Hepatocyte (in vitro differentiated cells): Measurements from ENCODE around the gene WNT7A. TPM values are rescaled to one million over a fixed set of nuclear protein-coding genes. Genes with fewer than 3 reads are reported as not detected.

Source experiments
- DNase-seq: peaks from one replicate; pipeline ENCODE4 v3.0.0-alpha.2; 2016; ENCODE audit warnings: low spot score
- H2AFZ ChIP-seq: fragments of 200-600 bp; sonication (generic); 2 replicates; pipeline ENCODE4 v1.6.0; 2016; ENCODE audit warnings: antibody characterized with exemption, mild to moderate bottlenecking
- H3K27ac ChIP-seq: fragments of 200-600 bp; sonication (generic); 2 replicates; pipeline ENCODE4 v1.5.1; 2016; ENCODE audit warnings: mild to moderate bottlenecking
- H3K27me3 ChIP-seq: fragments of 200-600 bp; sonication (generic); 2 replicates; pipeline ENCODE4 v1.6.1; 2016
- H3K36me3 ChIP-seq: fragments of 200-600 bp; sonication (generic); replicated peaks from 2 replicates; pipeline ENCODE4 v1.5.1; 2016; ENCODE audit warnings: low read depth; ENCODE audit not compliant: insufficient read depth
- H3K4me1 ChIP-seq: fragments of 200-600 bp; sonication (generic); 2 replicates; pipeline ENCODE4 v1.5.1; 2016; ENCODE audit warnings: mild to moderate bottlenecking, moderate library complexity; ENCODE audit not compliant: insufficient read depth
- H3K4me2 ChIP-seq: fragments of 200-600 bp; sonication (generic); 2 replicates; pipeline ENCODE4 v1.6.0; 2016
- H3K4me3 ChIP-seq: fragments of 200-600 bp; sonication (generic); 2 replicates; pipeline ENCODE4 v1.5.1; 2016; ENCODE audit warnings: mild to moderate bottlenecking
- H3K79me2 ChIP-seq: fragments of 200-600 bp; sonication (generic); 2 replicates; pipeline ENCODE4 v1.6.0; 2017; ENCODE audit warnings: mild to moderate bottlenecking
- H3K9me2 ChIP-seq: fragments of 200-600 bp; sonication (generic); replicated peaks from 2 replicates; pipeline ENCODE4 v1.6.0; 2017; ENCODE audit warnings: mild to moderate bottlenecking; ENCODE audit not compliant: insufficient read depth
- H3K9me3 ChIP-seq: fragments of 200-600 bp; sonication (generic); 2 replicates; pipeline ENCODE4 v1.5.1; 2016; ENCODE audit warnings: low read depth, mild to moderate bottlenecking
- H4K20me1 ChIP-seq: fragments of 200-600 bp; sonication (generic); 2 replicates; pipeline ENCODE4 v1.6.0; 2016; ENCODE audit warnings: mild to moderate bottlenecking; ENCODE audit not compliant: insufficient read depth, poor library complexity, severe bottlenecking
- EZH2 ChIP-seq: fragments of 200-600 bp; sonication (generic); IDR thresholded peaks from 2 replicates; pipeline ENCODE4 v1.6.1; 2016; ENCODE audit warnings: antibody characterized with exemption, mild to moderate bottlenecking, borderline replicate concordance
- EZH2phosphoT487 ChIP-seq: fragments of 200-600 bp; sonication (generic); IDR thresholded peaks from one replicate; pipeline ENCODE4 v1.6.1; 2018; ENCODE audit warnings: antibody characterized with exemption, mild to moderate bottlenecking, low read depth, moderate library complexity; ENCODE audit not compliant: unreplicated experiment, severe bottlenecking
- WGBS: methylation state at CpG from one replicate; pipeline ENCODE4 v1.1.6; 2016; ENCODE audit warnings: low lambda C conversion rate; ENCODE audit errors: missing lambda C conversion rate; 5-methylcytosine and 5-hydroxymethylcytosine counted together
- polyA plus RNA-seq: library from polyadenylated mRNA; unstranded; fragments of >200 nt; fragmentation: Nextera tagmentation; extraction: Ambion mirVana; gene quantifications from 2 replicates; pipeline ENCODE4 v1.2.1, GENCODE V29; 2016
- total RNA-seq: library from RNA; depleted of rRNA; stranded (reverse); fragments of >200 nt; gene quantifications from 2 replicates; pipeline ENCODE4 v1.2.3, GENCODE V29; 2014
- TF ChIP-seq, protein P1 (sequence below): fragments of 200-600 bp; sonication (generic); IDR thresholded peaks from 2 replicates; pipeline ENCODE4 v1.5.1; 2016; ENCODE audit warnings: antibody characterized with exemption, mild to moderate bottlenecking; ENCODE audit not compliant: poor library complexity

The WNT7A gene
- total and polyA plus RNA-seq, 2 experiments from 2014 or later = 0.04 to 0.13 TPM

- Histone ChIP-seq H3K36me3 (no peaks in the 10 kb centered on the region), H3K27me3 (peaks cover 3% of the 10 kb centered on the region), H2AFZ (no peak overlapping the region), H3K79me2 (no peaks in the 10 kb centered on the region), H3K4me3 (no peak overlapping the region), H3K9me3 (no peaks in the 10 kb centered on the region), H3K4me1 (no peaks in the 10 kb centered on the region), H3K9me2 (no peaks in the 10 kb centered on the region), H4K20me1 (no peaks in the 10 kb centered on the region), H3K4me2 (no peak overlapping the region), H3K27ac (no peak overlapping the region)
- no peak for DNase-seq
- TF ChIP-seq, protein P1, sequence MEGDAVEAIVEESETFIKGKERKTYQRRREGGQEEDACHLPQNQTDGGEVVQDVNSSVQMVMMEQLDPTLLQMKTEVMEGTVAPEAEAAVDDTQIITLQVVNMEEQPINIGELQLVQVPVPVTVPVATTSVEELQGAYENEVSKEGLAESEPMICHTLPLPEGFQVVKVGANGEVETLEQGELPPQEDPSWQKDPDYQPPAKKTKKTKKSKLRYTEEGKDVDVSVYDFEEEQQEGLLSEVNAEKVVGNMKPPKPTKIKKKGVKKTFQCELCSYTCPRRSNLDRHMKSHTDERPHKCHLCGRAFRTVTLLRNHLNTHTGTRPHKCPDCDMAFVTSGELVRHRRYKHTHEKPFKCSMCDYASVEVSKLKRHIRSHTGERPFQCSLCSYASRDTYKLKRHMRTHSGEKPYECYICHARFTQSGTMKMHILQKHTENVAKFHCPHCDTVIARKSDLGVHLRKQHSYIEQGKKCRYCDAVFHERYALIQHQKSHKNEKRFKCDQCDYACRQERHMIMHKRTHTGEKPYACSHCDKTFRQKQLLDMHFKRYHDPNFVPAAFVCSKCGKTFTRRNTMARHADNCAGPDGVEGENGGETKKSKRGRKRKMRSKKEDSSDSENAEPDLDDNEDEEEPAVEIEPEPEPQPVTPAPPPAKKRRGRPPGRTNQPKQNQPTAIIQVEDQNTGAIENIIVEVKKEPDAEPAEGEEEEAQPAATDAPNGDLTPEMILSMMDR = no peak
- TF ChIP-seq EZH2 = no peak
- no peak for TF ChIP-seq EZH2phosphoT487
- 79% methylated on average over 5 of the region's 5 CpGs for WGBS
Observed at GRCh38 chr3:13839726-13840340, 40.0 kb downstream of the WNT7A start.

DNA sequence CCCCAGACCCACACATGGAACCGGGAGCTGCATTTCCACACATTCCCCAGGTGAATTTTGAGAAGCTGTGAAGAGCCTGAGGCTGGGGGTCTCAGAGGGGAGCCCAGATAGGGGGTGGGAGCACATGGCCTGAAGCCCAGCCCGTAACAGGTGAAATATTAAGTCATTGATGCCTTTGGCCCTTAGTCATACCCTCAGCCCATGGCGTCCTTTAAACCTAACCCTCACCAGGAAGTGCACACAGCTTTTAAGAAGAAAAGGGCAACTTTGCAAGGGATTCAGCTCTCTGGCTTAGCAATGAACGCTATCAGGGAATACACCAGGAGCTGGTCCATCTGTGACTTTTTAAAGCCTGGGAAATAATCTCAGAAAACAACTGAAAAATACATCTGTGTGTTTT is 40.6 kb downstream of the WNT7A start:
- no peak for DNase-seq
- 74% methylated on average over 4 of the region's 4 CpGs for WGBS
- H3K27ac ChIP-seq = no peak overlapping the region
- no peaks in the 10 kb centered on the region for H3K79me2 ChIP-seq
- no peak overlapping the region for H3K4me2 ChIP-seq
- H3K9me3 ChIP-seq = no peaks in the 10 kb centered on the region
- no peaks in the 10 kb centered on the region for H3K36me3 ChIP-seq
- TF ChIP-seq EZH2phosphoT487 = no peak
- TF ChIP-seq, protein P1 = no peak
- TF ChIP-seq EZH2 = no peak
- no peaks in the 10 kb centered on the region for H3K9me2 ChIP-seq
- no peak overlapping the region for H3K4me3 ChIP-seq
- no peak overlapping the region for H2AFZ ChIP-seq
- H4K20me1 ChIP-seq = no peaks in the 10 kb centered on the region
- peaks cover 2% of the 10 kb centered on the region for H3K27me3 ChIP-seq
- H3K4me1 ChIP-seq = no peaks in the 10 kb centered on the region

GRCh38 chr3:13838421-13838820 is 41.5 kb downstream of the WNT7A start:
- Histone ChIP-seq H3K36me3 (no peaks in the 10 kb centered on the region), H3K27me3 (no peaks in the 10 kb centered on the region), H3K9me3 (no peaks in the 10 kb centered on the region), H4K20me1 (no peaks in the 10 kb centered on the region), H3K4me3 (no peak overlapping the region), H3K4me1 (no peaks in the 10 kb centered on the region), H3K79me2 (no peaks in the 10 kb centered on the region), H3K27ac (no peak overlapping the region), H3K4me2 (no peak overlapping the region), H2AFZ (no peak overlapping the region), H3K9me2 (no peaks in the 10 kb centered on the region)
- TF ChIP-seq, protein P1 = no peak
- TF ChIP-seq EZH2phosphoT487 (no peak), EZH2 (no peak)
- DNase-seq = no peak
- 85% methylated on average over 4 of the region's 4 CpGs for WGBS

- no peak overlapping the region for H2AFZ ChIP-seq
- H3K79me2 ChIP-seq = no peaks in the 10 kb centered on the region
- no peak overlapping the region for H3K4me2 ChIP-seq
- no peaks in the 10 kb centered on the region for H3K27me3 ChIP-seq
- no peaks in the 10 kb centered on the region for H3K9me3 ChIP-seq
- H3K27ac ChIP-seq = no peak overlapping the region
- H3K4me3 ChIP-seq = no peak overlapping the region
- no peaks in the 10 kb centered on the region for H3K36me3 ChIP-seq
- no peaks in the 10 kb centered on the region for H4K20me1 ChIP-seq
- H3K9me2 ChIP-seq = no peaks in the 10 kb centered on the region
- no peak for DNase-seq
- 92% methylated on average over 10 of the region's 10 CpGs for WGBS
- TF ChIP-seq, protein P1 = no peak
- TF ChIP-seq EZH2phosphoT487 = no peak
- TF ChIP-seq EZH2 = no peak
- H3K4me1 ChIP-seq = no peaks in the 10 kb centered on the region
Observed at GRCh38 chr3:13837751-13838150, 42.1 kb downstream of the WNT7A start.
